Measurements from ENCODE around the gene SOX15.

The SOX15 gene

GRCh38 chr17:7561028-7561575 is 28.8 kb downstream of the SOX15 start:
- ATAC-seq (ENCODE audit: low read depth), result peak; percentile 70
- Histone ChIP-seq H3K27ac (ENCODE audit: poor library complexity, severe bottlenecking) (peak overlapping the region; percentile 76), H3K36me3 (ENCODE audit: low read depth) (peaks cover 23% of the 10 kb centered on the region), H3K9me3 (ENCODE audit: severe bottlenecking) (no peaks in the 10 kb centered on the region), H3K27me3 (ENCODE audit: insufficient read depth, poor library complexity, severe bottlenecking) (no peaks in the 10 kb centered on the region), H3K4me1 (ENCODE audit: insufficient read depth, poor library complexity, severe bottlenecking) (peaks cover 17% of the 10 kb centered on the region), H3K4me3 (ENCODE audit: severe bottlenecking) (peak overlapping the region; percentile 58)
- TF ChIP-seq CTCF (IDR thresholded peaks at IDR 0.05; ENCODE audit: poor library complexity, severe bottlenecking), result peak; percentile 93
- peak; percentile 90 for DNase-seq (ENCODE audit: low spot score)

GRCh38 chr17:7560172-7561027 is 29.5 kb downstream of the SOX15 start:
- peaks cover 17% of the 10 kb centered on the region for H3K36me3 ChIP-seq (ENCODE audit: low read depth)
- peak overlapping the region; percentile 76 for H3K27ac ChIP-seq (ENCODE audit: poor library complexity, severe bottlenecking)
- peaks cover 17% of the 10 kb centered on the region for H3K4me1 ChIP-seq (ENCODE audit: insufficient read depth, poor library complexity, severe bottlenecking)
- no peaks in the 10 kb centered on the region for H3K27me3 ChIP-seq (ENCODE audit: insufficient read depth, poor library complexity, severe bottlenecking)
- H3K9me3 ChIP-seq (ENCODE audit: severe bottlenecking), result no peaks in the 10 kb centered on the region
- peak overlapping the region; percentile 58 for H3K4me3 ChIP-seq (ENCODE audit: severe bottlenecking)
- DNase-seq (ENCODE audit: low spot score) (no peak), ATAC-seq (ENCODE audit: low read depth) (peak; percentile 52)
- TF ChIP-seq CTCF (IDR thresholded peaks at IDR 0.05; ENCODE audit: poor library complexity, severe bottlenecking), result no peak

- Histone ChIP-seq H3K9me3 (ENCODE audit: severe bottlenecking) (no peaks in the 10 kb centered on the region), H3K27ac (ENCODE audit: poor library complexity, severe bottlenecking) (peak overlapping the region; percentile 76), H3K36me3 (ENCODE audit: low read depth) (peaks cover 9% of the 10 kb centered on the region), H3K4me3 (ENCODE audit: severe bottlenecking) (no peak overlapping the region), H3K4me1 (ENCODE audit: insufficient read depth, poor library complexity, severe bottlenecking) (peaks cover 17% of the 10 kb centered on the region), H3K27me3 (ENCODE audit: insufficient read depth, poor library complexity, severe bottlenecking) (no peaks in the 10 kb centered on the region)
- ATAC-seq (ENCODE audit: low read depth) (no peak), DNase-seq (ENCODE audit: low spot score) (no peak)
- TF ChIP-seq CTCF (IDR thresholded peaks at IDR 0.05; ENCODE audit: poor library complexity, severe bottlenecking), result no peak
These were observed 30.3 kb downstream of the SOX15 start for GRCh38 chr17:7559320-7560171.

GRCh38 chr17:7558544-7559319 is 31.2 kb downstream of the SOX15 start, which contains the start of gene TNFSF13:
TNFSF13 (plus strand) TSS chr17:7558750; CDS start chr17:7559040, 290 bp downstream.
- ATAC-seq (ENCODE audit: low read depth), result no peak
- Histone ChIP-seq H3K9me3 (ENCODE audit: severe bottlenecking) (no peaks in the 10 kb centered on the region), H3K4me3 (ENCODE audit: severe bottlenecking) (peak within 1 kb of the TSS; percentile 13), H3K27ac (ENCODE audit: poor library complexity, severe bottlenecking) (peak within 1 kb of the TSS; percentile 76), H3K27me3 (ENCODE audit: insufficient read depth, poor library complexity, severe bottlenecking) (no peaks in the 10 kb centered on the region), H3K4me1 (ENCODE audit: insufficient read depth, poor library complexity, severe bottlenecking) (peaks cover 17% of the 10 kb centered on the region), H3K36me3 (ENCODE audit: low read depth) (peaks cover under 1% of the 10 kb centered on the region; the same call in 1 of the 2 replicates)
- TF ChIP-seq CTCF (IDR thresholded peaks at IDR 0.05; ENCODE audit: poor library complexity, severe bottlenecking), result no peak
- DNase-seq (ENCODE audit: low spot score), result no peak

All from RWPE2 (cell line).